ENCODE results near the gene PWP1.
"Not testable (repeated sequence)": the region's sequence is repeated elsewhere in the genome, so short reads cannot be mapped to it uniquely, and the experiment has no call there.

Gene PWP1

DNA sequence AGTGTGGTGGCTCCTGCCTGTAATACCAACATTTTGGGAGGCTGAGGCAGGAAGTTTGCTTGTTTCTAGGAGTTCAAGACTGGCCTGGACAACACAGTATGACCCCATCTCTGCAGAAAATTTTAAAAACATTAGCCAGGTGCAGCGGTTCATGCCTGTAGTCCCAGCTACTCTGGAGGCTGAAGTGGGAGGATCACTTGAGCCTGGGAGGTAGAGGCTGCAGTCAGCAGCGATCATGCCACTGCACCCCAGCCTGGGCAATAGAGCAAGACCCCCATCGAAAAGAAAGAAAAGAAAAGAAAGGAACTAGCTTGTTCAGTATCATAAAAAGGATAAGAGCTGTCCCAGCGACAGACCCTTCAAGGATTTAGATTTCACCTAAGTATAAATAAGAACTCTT is 18.1 kb upstream of the PWP1 start:
- FAIRE-seq, result no peak

DNA sequence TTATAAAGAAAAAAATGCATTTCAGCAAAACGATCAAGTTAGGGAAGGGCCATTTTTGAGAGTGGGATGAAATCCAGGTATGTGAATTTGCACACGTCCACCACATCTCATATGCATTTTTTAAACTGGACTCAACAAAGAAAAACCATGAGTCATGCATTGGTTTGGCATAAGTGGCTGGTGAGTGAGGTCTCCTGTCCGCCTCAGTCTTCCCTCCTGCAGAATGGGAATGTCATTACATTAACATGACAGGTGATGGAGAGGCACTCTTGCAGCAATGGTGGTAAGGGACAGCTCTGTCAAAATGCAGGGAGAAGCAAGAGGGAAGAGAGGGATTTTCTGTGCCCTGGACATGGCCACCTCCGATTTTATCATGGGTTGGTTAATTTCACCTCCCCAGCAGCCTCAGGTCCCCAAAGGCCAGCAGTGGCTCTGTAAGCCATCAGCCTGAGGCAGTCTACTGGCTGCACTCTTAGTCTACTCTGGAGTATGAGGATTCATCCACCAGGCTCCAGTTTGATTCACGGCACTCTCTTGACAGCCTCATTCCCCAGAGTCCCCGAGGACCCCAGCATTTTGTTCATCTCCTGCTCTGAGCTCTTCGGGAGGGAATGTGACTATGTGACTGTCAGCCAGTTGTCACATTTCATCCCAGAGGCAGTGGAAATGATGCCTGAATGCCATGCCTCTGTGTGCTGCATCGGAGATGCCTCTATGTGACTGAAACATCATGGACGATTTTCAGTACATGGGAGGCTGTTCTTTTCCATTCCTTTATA is 17.1 kb upstream of the PWP1 start:
- FAIRE-seq (no peak), DNase-seq (ENCODE audit: insufficient read length, low spot score) (no peak)

More for the DNA sequence above, 18.1 kb upstream of the PWP1 start:
- DNase-seq (ENCODE audit: insufficient read length, low spot score), result no peak

DNA sequence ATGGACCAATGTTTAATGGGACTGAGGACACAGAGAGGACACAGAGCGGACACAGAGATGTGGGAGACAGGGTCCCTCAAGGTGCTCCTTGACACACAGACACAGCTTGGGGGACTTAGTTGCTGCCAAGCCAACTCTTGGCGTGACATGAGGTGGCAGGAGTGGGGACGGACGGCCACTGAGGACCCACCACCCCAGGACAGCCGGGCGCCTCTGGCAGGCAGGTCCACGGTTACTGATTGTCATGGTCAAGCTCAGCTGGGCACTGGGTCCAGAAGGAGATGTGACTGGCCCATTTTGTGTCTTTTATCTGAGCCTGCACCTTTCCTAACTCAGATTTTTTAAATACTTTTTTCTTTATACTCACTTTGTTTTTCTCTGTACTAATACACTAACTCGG is 15.7 kb upstream of the PWP1 start:
- DNase-seq (ENCODE audit: insufficient read length, low spot score) (no peak), FAIRE-seq (no peak)

DNA sequence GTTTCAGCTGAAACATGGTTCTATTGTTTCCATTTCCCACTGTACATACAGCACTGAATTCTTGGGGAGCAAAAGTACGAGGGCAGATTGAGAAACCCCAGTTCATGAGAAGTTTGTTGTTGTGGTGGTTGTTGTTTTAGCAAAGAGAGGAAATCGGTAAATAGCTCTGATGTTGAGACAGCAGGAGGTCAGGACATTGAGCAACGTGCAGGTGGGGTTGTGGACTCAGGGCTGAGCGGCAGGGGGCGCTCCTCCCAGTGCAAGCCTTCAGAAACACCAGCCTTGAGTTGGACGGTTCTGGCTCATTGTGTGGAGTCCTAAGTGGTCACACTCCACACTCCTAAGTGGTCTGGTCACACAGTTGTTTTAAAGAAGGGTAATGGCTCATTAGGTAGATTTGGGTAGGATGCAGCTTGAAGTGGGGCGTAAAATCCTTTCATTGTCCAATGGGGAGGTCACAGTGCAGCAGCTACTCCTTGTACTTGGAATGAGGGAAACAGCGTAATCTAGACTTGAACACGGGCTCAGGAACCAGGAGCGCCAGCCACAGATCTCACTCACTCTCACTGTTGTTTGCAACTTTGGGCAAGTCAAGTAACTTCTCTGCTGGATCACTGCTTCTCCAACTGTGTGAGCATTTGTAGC is 14.5 kb upstream of the PWP1 start:
- FAIRE-seq, result no peak
- no peak for DNase-seq (ENCODE audit: insufficient read length, low spot score)

DNA sequence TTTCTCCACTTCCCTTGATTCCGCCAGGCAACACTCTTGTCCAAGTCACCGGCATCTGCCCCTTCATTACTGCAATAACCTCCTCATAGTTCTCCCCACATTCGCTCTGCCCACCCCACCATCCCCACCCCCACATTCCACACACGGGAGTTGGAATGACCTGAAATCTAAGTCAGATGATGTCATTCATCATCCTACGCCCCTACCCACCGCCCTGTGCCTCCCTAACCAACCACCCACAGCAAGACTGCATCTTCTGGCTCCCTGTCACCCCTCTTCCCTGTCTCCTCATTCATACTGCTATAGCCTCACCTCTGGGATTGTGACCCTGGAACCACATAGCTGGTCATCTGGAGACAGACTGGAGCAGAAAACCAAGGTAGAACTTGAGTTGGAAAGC is 7.9 kb upstream of the PWP1 start:
- DNase-seq (ENCODE audit: insufficient read length, low spot score) (no peak), FAIRE-seq (no peak)

DNA sequence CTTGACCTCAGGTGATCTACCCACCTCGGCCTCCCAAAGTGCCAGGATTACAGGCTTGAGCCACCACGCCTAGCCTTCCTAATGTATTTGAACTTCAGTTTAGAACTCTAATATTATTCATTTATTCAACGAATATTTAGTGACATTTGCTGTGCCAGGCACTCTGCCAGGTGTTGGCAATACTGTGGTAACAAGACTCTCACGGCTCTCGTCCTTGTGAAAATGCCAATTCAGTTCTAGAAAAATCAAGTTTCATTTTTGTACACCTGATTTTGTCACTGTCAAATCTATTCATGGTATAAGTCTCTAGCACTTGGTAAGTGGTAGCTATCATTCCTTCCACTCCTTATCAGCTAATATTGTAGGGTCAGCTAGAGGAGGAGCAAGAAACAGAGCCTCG is 6.3 kb upstream of the PWP1 start:
- DNase-seq (ENCODE audit: insufficient read length, low spot score) (no peak), FAIRE-seq (no peak)

DNA sequence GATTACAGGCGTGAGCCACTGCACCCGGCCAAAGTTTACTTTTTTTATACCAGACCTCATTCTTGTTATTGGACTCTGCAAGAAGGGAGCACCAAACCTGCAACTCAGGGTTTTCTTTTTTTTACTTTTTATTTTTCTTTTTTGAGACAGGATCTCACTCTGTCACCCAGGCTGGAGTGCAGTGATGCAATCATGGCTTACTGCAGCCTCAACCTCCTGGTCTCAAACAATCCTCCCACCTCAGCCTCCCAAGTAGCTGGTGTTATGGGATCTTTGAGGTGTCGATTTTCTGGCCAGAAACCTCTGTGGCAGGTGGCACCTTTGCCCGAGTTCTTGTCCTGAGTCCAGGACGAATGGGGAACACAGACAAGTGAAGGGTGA is 4.2 kb upstream of the PWP1 start:
- DNase-seq (ENCODE audit: insufficient read length, low spot score), result no peak
- no peak for FAIRE-seq

DNA sequence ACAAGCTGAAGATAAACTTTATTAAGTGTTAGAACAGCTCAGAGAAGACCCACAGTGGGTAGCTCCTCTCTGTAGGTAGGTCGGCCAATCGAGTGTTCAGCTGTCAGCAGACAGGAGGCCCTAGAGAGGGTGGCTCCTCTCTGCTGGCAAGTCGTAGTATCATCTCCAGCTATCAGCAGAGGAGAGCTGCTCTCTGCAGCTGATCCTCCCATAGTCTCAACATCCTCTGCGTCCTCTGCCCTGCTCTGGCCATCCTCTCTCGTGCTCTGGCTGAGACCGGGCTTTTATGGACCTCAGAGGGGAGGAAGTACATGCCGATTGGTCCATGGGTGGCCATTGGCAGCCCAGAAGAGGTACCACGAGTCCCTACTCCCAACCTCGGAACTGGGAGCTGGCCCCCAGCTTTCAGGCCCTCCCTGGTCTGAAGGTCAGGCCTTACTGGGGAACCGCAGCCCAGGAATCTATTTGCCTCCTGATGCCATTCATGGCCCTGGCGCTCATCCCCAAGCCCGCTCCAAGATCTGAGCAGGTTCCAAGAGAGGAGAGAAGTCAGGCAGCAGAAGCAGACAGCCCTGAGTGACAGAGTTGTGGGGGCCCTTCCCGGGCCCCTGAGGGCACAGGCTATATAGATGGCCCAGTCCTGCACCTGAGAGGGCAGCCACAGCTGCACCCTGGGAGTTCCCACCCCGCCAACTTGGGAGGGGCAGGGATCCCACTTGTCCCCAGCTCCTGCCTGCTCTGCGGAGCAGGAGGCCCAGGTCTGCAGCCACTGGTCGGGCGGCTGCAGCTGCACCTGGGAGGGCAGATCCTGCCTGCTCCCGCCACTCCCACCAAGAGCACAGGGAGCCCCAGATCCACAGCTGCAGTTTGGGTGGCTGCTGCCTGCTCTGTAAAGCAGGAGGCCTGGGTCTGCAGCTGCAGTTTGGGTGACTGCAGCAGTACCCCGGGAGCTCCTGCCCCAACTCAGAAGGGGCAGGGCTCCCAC is 3.5 kb upstream of the PWP1 start:
- FAIRE-seq (no peak), DNase-seq (ENCODE audit: insufficient read length, low spot score) (no peak)

DNA sequence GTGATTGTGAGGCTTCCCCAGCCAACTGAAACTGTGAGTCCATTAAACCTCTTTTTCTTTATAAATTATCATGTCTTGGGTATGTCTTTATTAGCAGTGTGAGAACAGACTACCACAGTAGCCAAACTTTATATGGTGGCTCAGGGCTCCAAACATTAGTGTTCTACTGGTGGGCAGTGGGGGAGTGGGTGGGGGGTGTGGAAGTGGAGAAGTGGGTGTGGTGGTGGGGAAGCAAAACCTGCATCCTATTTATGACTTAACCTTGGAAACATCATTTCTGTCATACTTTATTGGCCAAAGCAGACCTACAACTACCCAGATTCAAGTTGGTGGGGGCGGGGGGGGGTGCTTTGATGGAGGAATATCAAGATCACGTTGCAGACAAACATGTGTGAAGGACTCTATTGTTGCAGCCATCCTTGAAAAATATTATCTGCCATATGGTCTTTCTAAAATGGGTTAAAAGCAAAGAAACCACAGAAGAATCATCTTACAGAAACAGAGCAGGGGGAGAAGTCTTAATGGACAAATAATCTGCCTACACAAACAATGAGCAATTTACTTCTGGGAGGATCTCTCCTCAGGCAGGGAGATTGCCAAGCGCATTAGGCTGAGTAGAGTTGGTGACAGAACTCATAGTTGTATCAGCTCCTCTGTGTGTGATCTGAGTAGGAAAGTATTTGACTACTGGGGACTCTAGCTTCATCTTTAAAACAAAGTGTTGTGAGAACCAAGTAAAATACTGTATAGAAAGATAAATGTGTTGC is 1.4 kb upstream of the PWP1 start:
- FAIRE-seq (no peak), DNase-seq (ENCODE audit: insufficient read length, low spot score) (no peak)

DNA sequence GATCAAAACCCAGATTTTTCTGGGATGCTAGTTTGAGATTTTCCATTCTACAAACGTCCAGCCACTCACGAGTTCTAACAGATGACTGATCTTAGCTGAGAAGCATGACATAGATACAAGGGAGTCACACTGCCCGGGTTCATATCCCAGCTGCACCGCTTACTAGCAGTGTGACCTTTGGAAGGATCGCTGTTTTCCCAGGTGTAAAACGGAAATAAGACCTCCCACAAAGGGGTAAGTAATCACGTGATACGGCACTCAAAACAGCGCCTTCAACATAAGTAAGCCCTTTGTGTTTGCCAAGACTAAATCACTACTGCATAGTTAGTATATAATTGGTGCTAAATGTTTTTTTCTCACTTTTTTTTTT is 624 bp upstream of the PWP1 start:
- DNase-seq (ENCODE audit: insufficient read length, low spot score) (no peak), FAIRE-seq (no peak)

DNA sequence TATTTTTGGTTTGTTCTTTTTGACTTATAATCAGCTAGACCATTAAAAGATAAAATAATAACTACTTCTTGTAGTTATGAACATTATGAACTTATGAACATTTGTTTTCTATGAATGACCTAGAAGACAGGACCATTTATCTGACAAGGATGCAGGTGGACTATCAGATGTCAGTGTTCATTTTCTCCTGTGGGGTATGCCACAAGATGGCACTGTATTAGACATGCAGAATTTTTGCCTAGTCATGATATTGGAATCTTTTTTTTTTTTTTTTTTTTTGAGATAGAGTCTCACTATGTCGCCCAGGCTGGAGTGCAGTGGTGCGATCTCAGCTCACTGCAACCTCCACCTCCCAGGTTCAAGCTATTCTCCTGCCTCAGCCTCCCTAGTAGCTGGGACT is 10.2 kb downstream of the PWP1 start:
- DNase-seq (ENCODE audit: insufficient read length, low spot score); FAIRE-seq: not testable (repeated sequence)

DNA sequence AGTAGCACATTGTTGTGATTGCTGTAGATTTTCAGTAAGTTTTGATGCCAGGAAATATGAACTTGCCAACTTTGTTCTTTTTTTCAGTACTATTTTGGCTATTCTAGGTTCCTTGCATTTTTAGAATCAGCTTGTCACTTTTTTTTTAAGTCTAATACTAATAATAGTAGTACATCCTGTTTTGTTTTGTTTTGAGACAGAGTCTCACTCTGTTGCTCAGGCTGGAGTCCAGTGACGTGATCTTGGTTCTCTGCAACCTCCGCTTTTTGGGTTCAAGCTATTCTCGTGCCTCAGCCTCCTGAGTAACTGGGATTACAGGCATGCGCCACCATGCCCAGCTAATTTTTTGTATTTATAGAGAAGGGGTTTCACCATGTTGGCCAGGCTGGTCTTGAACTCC is 16.5 kb downstream of the PWP1 start:
- DNase-seq (ENCODE audit: insufficient read length, low spot score) (no peak), FAIRE-seq (no peak)

DNA sequence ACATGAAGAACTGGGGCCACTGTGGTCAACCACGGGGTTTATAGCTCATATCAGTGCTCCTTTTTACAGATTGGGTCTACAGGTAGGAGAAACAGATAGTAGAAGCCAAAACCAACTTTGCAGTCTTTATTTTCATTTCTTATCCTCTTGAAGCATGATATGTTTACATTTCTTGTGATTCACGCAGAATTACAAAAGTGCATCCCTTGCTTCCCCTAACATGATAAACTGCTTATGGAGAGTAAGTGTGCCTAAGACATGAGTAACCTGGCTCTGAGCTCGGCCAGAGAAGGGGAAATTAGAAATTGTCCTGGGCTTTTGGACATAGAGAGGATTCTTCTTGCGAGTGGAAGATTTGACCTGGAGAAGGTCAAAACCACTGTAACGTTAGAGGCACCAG is 18.4 kb downstream of the PWP1 start:
- DNase-seq (ENCODE audit: insufficient read length, low spot score), result no peak
- no peak for FAIRE-seq

DNA sequence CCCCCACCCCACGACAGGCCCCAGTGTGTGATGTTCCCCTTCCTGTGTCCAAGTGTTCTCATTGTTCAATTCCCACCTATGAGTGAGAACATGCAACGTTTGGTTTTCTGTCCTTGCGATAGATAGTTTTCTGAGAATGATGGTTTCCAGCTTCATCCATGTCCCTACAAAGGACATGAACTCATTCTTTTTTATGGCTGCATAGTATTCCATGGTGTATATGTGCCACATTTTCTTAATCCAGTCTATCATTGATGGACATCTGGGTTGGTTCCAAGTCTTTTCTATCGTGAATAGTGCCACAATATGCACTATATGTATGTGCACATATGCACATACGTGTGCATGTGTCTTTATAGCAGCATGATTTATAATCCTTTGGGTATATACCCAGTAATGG is 19.9 kb downstream of the PWP1 start:
- not testable (repeated sequence) for FAIRE-seq; DNase-seq (ENCODE audit: insufficient read length, low spot score)

DNA sequence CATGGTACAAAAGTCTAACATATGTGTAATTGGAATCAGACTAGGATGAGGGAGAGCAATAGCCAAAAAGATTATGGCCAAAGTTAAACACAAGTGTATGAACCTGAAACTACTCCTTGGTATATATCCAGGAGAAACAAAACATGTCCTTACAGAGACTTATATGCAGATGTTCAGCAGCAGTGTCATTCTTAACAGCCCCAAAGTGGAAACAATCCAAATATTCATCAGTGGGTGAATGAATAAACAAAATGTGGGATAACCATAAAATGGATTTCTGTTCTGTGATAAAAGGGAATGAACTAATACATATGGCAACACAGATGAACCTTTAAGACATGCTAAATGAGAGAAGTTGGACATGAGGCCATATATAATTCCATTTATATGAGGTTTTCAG is 30.2 kb downstream of the PWP1 start:
- FAIRE-seq, result no peak

DNA sequence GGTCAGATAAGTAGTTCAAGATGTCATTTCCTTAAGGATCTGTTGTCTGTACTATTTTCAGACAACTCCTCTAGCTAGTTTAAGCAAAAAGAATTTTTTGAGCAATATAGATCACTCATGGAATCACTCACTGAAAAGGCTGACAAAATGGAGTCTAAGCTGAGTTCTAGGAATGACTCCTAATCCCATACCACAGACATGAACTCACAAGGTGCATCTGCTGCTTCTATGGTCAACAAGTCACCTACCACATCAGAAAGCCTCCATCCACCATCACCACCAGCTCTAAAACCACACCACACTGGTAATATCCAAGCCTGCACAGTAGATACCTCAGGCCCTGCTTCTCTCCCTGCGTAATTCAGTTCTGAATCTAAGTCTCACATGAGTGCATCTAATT is 33.0 kb downstream of the PWP1 start:
- DNase-seq (ENCODE audit: insufficient read length, low spot score), result no peak
- no peak for FAIRE-seq

More for the DNA sequence above, 30.2 kb downstream of the PWP1 start:
- no peak for DNase-seq (ENCODE audit: insufficient read length, low spot score)

DNA sequence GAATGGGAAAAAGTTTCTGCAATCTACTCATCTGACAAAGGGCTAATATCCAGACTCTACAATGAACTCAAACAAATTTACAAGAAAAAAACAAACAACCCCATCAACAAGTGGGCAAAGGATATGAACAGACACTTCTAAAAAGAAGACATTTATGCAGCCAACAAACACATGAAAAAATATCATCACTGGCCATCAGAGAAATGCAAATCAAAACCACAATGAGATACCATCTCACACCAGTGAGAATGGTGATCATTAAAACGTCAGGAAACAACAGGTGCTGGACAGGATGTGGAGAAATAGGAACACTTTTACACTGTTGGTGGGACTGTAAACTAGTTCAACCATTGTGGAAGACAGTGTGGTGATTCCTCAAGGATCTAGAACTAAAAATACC is 41.7 kb downstream of the PWP1 start:
- not testable (repeated sequence) for DNase-seq (ENCODE audit: insufficient read length, low spot score); FAIRE-seq

DNA sequence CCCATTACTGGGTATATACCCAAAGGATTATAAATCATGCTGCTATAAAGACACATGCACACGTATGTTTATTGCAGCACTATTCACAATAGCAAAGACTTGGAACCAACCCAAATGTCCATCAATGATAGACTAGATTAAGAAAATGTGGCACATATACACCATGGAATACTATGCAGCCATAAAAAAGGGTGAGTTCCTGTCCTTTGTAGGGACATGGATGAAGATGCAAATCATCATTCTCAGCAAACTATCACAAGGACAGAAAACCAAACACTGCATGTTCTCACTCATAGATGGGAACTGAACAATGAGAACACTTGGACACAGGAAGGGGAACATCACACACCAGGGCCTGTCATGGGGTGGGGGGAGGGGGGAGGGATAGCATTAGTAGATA is 42.1 kb downstream of the PWP1 start:
- DNase-seq (ENCODE audit: insufficient read length, low spot score); FAIRE-seq: not testable (repeated sequence)

DNA sequence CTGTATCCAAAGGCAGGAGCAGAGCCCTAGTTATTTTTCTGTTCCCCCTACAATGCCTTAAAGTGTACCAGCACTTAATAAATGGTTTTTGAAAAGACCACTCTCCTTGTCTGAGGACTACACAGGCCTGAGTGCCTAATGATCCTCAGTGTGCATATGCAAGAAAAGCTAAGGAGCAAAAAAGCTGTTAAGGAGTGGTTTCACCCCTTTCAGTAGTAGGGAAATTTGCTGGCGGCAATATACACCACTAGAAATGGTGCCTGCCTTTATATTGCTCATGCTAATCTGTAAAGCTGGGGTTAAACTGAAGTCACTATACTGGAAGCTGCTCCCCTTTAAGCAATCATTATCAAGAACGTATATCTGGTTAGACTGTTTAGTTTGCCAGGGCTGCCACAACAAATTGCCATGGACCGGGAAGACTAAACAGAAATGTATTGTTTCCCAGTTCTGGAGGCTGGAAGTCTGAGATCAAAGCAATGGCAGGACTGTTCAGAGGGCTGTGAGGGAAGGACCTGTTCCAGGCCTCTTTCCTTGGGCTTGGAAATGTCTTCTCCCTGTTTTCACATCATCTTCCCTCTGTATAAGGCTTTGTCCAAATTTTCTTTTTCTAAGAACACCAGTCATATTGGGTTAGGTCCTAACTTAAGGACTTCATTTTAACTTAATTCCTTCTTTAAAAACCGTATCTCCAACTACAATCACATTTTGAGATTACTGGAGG is 45.2 kb downstream of the PWP1 start:
- FAIRE-seq (no peak), DNase-seq (ENCODE audit: insufficient read length, low spot score) (no peak)

DNA sequence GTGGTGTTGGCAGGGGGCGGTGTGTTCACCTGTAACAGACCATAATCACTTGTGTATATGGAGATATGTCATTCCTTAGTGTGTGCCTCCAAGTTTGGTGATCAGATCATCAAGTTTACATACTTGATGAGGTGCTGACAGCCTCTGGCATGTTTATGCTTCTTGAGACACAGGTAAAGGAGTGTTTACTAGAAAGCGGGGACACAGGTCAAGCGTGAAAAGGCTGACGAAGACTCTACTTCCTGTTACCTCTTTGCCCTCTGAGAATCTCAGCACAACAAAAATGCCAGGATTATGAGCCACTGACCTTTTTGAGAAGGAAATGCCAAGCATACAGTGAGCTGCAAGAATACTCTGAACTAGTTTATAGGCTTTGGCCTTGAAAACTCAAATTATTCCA is 45.8 kb downstream of the PWP1 start:
- no peak for DNase-seq (ENCODE audit: insufficient read length, low spot score)
- FAIRE-seq, result no peak
